Activated T-cell treated with anti-CD3 and anti-CD28 coated beads for 48 hours (primary cell): ENCODE data around the gene PVALEF.

Source experiments
- DNase-seq: peaks from one replicate; pipeline ENCODE4 v3.0.0-alpha.2; 2020; ENCODE audit warnings: low read depth

PVALEF gene

DNA sequence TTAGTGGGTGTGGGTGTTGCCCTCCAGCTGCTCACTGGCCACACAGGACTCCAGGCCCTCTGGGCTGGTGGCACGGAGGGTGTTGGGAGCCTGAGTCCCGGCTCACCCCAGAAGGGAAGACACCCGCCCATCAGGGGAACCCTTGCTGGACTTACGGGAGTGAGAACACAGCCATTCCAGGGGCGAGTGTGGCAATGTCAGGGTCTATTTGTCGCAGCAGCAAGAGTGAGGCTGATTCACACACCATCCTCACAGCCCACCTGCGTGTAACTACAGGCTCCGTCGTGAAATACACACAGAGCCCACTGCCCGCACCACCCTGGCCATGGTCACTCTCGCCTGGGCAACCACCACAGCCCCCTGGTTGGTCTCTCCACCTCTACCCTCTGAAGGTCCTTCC lies 18.5 kb downstream of the PVALEF start:
- DNase-seq, result no peak

DNA sequence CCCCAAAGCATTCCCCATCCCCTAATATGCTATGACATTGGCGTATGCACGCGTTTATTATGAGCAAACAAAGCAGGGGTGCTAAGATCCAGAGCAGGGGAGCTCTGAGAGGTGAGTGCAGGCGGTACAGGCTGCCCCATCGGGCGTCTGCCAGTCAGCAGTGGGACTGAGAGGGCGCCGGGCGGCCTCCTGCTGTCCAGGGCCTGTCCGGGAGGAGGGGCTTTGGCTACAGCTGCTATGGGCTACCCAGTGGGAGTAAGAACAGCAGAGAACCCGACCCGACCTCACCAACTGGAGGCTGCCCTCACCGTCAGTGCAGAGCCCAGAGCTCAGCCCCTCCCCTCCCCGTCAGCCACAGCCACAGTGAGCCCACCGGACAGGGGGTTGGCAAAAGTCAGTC lies 19.2 kb downstream of the PVALEF start:
- no peak for DNase-seq

- no peak for DNase-seq
Observed at GRCh38 chr17:81186203-81186602, 20.9 kb downstream of the PVALEF start.

DNA sequence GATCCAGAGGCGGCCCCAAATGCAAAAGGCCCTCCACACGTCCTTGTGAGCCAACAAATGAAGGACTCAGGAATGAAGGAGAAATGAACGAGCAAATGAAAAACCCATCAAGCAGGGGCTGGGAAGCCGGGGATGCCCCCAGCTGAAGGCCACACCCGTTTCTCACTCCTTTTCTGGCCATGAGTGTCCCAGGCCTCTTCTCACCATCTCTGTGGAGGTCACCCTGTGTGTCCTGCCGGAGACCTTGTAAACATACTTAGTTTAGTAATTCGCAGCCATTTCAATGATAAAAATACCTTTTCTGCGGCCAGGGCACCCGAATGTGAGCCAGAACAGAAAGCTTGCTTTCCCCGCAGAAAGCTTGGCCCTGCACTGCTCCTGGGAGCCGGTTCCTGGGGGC lies 21.8 kb downstream of the PVALEF start:
- no peak for DNase-seq

- no peak for DNase-seq
Observed at GRCh38 chr17:81187586-81188490, 22.5 kb downstream of the PVALEF start.

GRCh38 chr17:81188491-81188840 lies 23.2 kb downstream of the PVALEF start:
- no peak for DNase-seq

- no peak for DNase-seq
Observed at GRCh38 chr17:81189016-81189415, 23.7 kb downstream of the PVALEF start.

DNA sequence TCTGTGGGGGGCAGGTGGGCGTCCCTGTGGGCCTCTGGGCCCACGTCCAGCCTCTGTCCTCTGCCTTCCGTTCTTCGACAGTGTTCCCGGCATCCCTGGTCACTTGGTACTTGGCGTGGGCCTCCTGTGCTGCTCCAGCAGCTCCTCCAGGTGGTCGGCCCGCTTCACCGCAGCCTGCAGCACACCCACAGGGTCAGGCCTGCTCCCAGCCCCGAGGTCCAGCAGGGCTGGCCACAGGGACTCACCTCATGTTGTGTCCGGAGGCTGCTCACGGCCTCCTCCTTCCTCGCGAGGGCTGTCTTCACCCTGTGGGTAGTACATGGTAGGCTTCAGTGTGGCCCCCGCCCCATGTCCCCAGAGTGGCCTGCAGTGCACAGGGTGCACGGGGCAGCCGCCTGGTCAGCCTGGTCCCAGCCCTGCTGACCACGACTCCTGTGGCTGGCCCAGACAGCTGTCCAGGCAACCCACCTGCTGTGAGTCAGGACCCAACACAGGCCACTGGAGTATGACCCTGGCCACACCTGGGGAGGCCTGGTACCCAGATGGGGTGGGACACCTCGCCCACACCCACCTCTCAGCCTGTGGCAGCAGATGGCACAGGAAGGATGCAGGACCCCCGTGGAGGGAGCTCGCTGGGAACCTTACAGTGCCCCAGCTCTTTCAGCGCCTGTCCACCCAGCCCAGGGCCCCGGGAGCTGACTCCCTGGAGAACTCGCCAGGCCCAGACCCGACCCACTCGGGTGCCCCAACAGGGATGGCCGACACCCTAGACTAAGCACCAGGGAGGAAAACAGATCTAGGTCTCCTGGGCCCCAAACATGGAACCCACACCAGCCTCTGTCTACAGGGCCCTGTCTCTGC lies 24.6 kb downstream of the PVALEF start:
- no peak for DNase-seq

- no peak for DNase-seq
Observed at GRCh38 chr17:81190591-81190990, 25.3 kb downstream of the PVALEF start.

GRCh38 chr17:81191116-81191515 lies 25.8 kb downstream of the PVALEF start:
- no peak for DNase-seq

DNA sequence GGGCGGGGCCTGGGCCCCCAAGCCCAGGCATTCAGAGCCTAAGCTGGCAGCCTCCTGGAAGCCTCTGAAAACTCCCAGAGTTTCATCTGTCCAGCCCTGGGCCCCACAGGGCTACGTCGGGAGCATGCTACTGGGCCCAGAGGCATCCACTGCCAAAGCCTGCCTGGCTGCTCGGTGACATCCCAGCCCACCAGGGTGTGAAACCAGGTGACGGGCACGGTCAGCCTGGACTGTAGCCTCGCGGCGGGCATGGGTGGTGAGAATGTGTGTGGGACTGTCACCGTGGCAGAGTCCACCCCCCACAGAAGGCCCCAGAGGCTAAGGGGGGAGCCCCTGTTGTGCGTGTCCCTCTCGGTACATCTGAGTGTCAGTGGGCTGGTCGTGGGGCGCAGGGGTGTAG lies 26.3 kb downstream of the PVALEF start:
- no peak for DNase-seq

GRCh38 chr17:81192386-81193050 lies 27.2 kb downstream of the PVALEF start:
- DNase-seq, result no peak

GRCh38 chr17:81193051-81193410 lies 27.7 kb downstream of the PVALEF start:
- DNase-seq, result no peak

DNA sequence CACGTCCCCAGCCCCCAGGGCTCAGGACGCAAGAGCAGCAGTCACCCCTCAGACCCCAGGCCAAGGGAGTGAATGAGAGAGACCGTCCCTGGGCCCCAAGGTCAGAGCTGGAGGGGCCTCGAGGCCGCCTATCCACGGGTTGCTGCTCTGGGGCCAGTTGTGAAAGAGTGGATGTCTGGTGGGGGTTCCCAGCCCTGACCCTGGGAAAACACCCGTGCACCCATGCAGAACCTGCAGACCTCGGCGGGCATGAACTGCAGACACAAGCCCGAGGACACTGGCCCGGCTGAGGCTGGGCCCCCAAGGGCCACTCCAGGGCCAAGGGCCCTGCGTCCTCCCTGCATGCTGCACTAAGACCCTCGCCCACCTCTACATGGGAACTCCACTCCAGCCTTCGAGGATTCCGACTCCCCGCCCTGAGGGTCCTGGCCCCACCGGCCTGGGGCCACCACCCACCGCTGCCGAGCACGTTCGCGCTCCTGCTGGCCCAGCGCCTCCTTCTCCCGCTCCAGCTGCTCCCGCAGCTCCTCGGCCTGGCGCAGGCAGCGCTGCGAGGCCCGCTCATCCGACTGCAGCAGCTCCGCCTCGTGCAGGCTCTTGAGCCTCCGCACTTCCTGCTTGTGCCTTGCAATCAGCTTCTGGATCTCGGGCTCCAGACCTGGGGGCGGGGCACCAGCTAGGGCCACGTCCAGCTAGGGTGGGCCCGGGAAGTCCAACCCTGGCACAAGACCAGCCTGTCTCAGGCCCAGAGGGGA lies 28.3 kb downstream of the PVALEF start:
- no peak for DNase-seq

DNA sequence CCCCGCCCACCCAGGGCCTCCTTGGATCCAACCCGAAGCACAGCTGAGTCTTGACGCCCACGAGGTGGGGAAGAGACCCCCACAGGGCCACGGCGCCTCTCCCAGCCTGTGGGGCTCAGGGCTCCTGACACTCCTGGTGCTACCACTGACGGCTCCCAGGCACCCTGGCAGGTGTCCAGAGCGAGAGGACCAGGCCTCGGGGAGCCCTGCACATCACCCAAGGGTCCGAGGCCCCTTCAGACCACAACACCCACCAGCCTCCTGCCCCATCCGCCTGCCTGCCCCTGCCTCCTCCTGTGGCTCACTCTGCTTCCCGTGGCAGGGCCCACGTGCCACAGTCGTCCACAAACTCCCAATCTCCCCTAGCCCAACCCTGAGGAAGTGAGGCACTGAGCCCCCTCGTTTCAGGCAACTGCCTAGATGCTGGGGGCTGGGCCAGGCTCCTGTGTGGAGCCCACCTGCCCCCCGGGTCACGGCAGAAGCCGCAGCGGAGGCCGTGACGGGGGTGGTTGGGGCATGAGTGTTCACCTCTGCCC lies 29.0 kb downstream of the PVALEF start:
- no peak for DNase-seq

DNA sequence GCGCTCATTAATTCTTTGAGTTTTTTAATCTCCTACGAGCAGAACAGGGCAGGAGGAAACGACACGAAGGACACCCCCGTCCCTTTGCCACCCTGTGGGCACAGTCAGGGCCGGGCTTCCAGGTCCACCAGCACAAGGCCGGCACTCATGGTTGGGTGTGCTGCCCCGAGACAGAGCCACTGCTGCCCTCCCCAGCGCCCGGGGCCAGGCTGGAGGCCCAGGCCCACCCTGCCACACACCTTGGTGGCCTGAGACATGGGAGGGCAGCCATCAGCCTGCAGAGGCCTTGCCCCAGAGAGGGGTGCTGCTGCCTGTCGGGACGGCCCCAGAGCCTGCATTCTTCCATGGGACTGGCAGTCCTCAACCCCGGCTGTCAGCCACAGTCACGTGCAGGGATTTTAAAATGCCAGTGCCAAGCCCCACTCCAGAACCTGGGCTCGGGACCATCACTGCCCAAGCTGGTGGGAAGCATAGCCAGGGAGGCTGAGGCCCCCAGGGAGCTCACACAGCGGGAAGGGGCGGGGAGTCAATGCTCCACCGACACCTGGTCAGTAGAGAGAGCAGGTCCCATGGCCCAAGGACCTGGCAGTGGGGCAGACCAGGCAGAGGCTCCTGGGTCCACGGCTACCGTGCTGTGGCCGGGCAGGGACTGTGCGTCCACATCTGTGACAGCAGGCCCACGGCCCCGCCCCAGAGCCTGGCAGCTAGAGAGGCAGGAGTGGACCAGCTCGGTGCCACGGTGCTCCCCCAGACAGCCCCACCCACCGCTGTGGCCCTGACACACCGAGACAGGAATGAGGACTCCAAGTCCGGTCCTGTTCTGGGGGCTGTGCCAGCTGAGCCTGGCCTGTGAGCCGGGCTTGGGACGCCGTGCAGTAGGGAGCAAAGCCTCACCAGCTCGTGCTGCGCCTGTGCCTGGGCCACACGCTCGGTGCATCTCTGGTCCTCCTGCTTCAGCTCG lies 29.9 kb downstream of the PVALEF start:
- no peak for DNase-seq

- no peak for DNase-seq
Observed at GRCh38 chr17:81195941-81196495, 30.7 kb downstream of the PVALEF start.

DNA sequence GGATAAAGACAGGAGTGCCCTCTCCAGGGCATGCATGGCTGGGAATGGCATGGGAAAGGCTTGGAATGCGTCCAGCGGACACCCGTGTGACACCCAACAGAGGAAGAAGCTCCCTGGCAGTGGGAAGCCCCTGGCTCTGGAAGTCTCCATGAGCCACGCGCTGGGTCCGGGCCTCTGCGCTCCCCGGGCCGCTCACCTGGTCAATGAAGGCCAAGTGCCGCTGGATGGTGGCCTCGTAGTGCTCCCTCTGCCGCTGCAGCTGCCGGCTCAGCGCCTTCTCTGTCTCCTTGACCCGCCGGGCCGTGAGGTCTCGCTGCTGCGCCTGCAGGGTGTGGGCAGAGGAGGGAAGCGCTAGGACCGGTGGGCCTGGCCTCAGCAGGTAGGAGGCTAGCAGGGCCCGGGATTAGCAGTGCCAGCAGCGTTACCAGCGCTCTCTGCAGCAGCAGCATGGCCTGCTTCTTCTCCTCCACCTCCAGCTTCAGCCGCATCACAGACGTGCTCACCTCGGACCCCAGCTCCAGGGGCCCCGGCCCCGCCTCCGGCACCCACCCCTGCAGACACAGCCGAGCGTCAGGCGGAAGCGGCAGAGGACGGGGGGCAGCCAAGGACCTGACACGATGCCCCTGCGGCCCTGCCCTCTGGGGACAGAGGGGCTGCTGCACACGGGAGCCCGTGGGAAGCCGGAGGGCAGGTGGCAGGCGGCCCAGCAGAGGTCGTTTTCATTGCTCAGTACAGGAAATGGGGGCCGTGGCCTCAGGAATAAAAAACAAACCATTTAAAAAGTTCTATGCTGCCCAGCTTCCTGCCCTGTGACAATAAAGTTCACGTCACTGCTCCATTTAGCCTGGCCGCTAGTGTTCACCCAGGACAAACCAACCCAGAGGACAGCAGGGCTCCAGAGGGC lies 31.4 kb downstream of the PVALEF start:
- no peak for DNase-seq

DNA sequence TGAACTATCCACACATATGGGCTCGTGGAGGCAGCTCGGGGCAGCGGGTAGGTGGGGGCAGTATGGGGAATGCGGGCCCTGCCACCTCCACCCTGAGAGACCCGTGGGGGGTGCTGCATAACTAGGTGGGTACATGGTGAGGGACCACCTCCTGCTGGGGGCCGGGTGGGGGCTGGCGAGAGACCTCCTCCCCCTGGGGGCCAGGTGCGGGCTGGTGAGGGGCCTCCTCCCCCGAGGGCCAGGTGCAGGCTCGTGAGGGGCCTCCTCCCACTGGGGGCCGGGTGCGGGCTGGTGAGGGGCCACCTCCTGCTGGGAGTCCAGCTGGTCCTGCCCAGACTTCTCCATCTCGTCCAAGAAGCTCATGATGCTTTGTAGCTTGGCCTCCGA lies 32.1 kb downstream of the PVALEF start:
- no peak for DNase-seq
